Left hindlimb (tissue), 1 donor: ENCODE results near the gene CEP85.
A peak's percentile ranks its signal among the peaks of the same experiment; 100 is the strongest.

Experiments
- DNase-seq: peaks from one replicate; pipeline ENCODE4 v3.0.0-alpha.2; 2018

The CEP85 gene

GRCh38 chr1:26318338-26319064 is 84.5 kb downstream of the CEP85 start:
- DNase-seq = no peak

- DNase-seq = no peak
Measured at GRCh38 chr1:26320896-26321295, 86.9 kb downstream of the CEP85 start.

- DNase-seq = peak; percentile 90
Measured at GRCh38 chr1:26321315-26322041, 87.5 kb downstream of the CEP85 start.

- DNase-seq = no peak
Measured at GRCh38 chr1:26322042-26322331, 88.0 kb downstream of the CEP85 start.

- DNase-seq = no peak
Measured at GRCh38 chr1:26323382-26323781, 89.4 kb downstream of the CEP85 start.

- DNase-seq = no peak
Measured at GRCh38 chr1:26324550-26324949, 90.5 kb downstream of the CEP85 start.

- DNase-seq = no peak
Measured at GRCh38 chr1:26327956-26328362, 94.0 kb downstream of the CEP85 start.
